A549 (cell line): ENCODE results near the gene NEGR1.

Experiments
- CTCF ChIP-seq: fragments of >200 bp; sonication (Bioruptor Twin); formaldehyde crosslinking; IDR thresholded peaks from 3 replicates; pipeline ENCODE4 v1.5.1; 2016
- EHF ChIP-seq: fragments of 250-450 bp; sonication (Bioruptor Pico); IDR thresholded peaks from 2 replicates; pipeline ENCODE4 v1.5.0; 2020; ENCODE audit warnings: mild to moderate bottlenecking
- EP300 ChIP-seq, 2 experiments: fragments of >200 bp; sonication (Bioruptor Twin); formaldehyde crosslinking; IDR thresholded peaks; 2 replicates in 1 of 2; 3 replicates in 1 of 2; pipeline ENCODE4 v1.6.1; 2016 to 2017
- HMGXB4 ChIP-seq: fragments of 250-450 bp; sonication (Bioruptor Pico); IDR thresholded peaks from 2 replicates; pipeline ENCODE4 v1.5.0; 2021; ENCODE audit warnings: mild to moderate bottlenecking, moderate library complexity, borderline replicate concordance
- JUNB ChIP-seq: fragments of >200 bp; sonication (Bioruptor Twin); formaldehyde crosslinking; IDR thresholded peaks from 2 replicates; pipeline ENCODE4 v1.6.1; 2016
- KDM1A ChIP-seq: fragments of 200-600 bp; sonication (generic); IDR thresholded peaks from 2 replicates; pipeline ENCODE4 v1.6.1; 2016; ENCODE audit warnings: low read depth, mild to moderate bottlenecking
- MAX ChIP-seq: IDR thresholded peaks from 2 replicates; pipeline ENCODE4 v1.6.1; 2012
- POLR2A ChIP-seq: IDR thresholded peaks from 2 replicates; pipeline ENCODE4 v1.6.1; 2012; ENCODE audit warnings: mild to moderate bottlenecking, low read length
- SMC3 ChIP-seq: fragments of >200 bp; sonication (Bioruptor Twin); formaldehyde crosslinking; IDR thresholded peaks from 3 replicates; pipeline ENCODE4 v1.6.1; 2018; ENCODE audit warnings: inconsistent platforms

GRCh38 chr1:71835442-71835813 is 446.9 kb downstream of the NEGR1 start:
- TF ChIP-seq MAX (no peak), EP300 (IDR thresholded peaks at IDR 0.05) (no peak), POLR2A (no peak), CTCF (no peak), KDM1A (no peak), JUNB (no peak), EHF (CRISPR knock-in tag) (no peak), HMGXB4 (no peak), SMC3 (no peak)
